Osteocyte (in vitro differentiated cells): ENCODE measurements around the gene CCDC181. TPM values are rescaled to one million over a fixed set of nuclear protein-coding genes. Genes with fewer than 3 reads are reported as not detected.

Experiments
- DNase-seq: peaks from one replicate; pipeline ENCODE4 v3.0.0; 2021; ENCODE audit warnings: mixed read lengths; ENCODE audit not compliant: unreplicated experiment; ENCODE audit errors: extremely low spot score
- H3K27ac Mint-ChIP-seq: one replicate; pipeline ENCODE4 v1.8.0; 2021; ENCODE audit warnings: mild to moderate bottlenecking, mixed read lengths; ENCODE audit not compliant: unreplicated experiment
- H3K27me3 Mint-ChIP-seq: one replicate; pipeline ENCODE4 v1.8.0; 2021; ENCODE audit warnings: mixed read lengths; ENCODE audit not compliant: unreplicated experiment
- H3K36me3 Mint-ChIP-seq: one replicate; pipeline ENCODE4 v1.8.0; 2021; ENCODE audit warnings: mixed read lengths; ENCODE audit not compliant: unreplicated experiment
- H3K4me1 Mint-ChIP-seq: one replicate; pipeline ENCODE4 v1.8.0; 2021; ENCODE audit warnings: mixed read lengths; ENCODE audit not compliant: unreplicated experiment
- H3K4me3 Mint-ChIP-seq: one replicate; pipeline ENCODE4 v1.8.0; 2021; ENCODE audit warnings: mild to moderate bottlenecking, moderate library complexity, mixed read lengths; ENCODE audit not compliant: unreplicated experiment
- H3K9me3 Mint-ChIP-seq: one replicate; pipeline ENCODE4 v1.8.0; 2021; ENCODE audit warnings: mixed read lengths; ENCODE audit not compliant: unreplicated experiment
- CTCF ChIP-seq: fragments of 200-600 bp; sonication (generic); IDR thresholded peaks from 2 replicates; pipeline ENCODE4 v1.5.0; 2021; ENCODE audit warnings: antibody characterized with exemption, mild to moderate bottlenecking, moderate library complexity
- total RNA-seq: library from RNA; stranded (reverse); gene quantifications from 2 replicates; pipeline ENCODE4 v1.2.1, GENCODE V29; 2021

CCDC181 gene
- total RNA-seq, 1 donor from 2014 or later, result 0.54 TPM

- Mint-ChIP-seq H3K4me3 (no peak overlapping the region), H3K27ac (no peak overlapping the region)
Observed at GRCh38 chr1:169460191-169460833, 33.0 kb upstream of the CCDC181 start.

GRCh38 chr1:169457443-169457842, 30.2 kb upstream of the CCDC181 start:
- no peaks in the 10 kb centered on the region for H3K36me3 Mint-ChIP-seq
- H3K27me3 Mint-ChIP-seq, result peaks cover 25% of the 10 kb centered on the region
- H3K4me3 Mint-ChIP-seq, result no peak overlapping the region
- no peak overlapping the region for H3K27ac Mint-ChIP-seq
- DNase-seq, result no peak
- no peak for TF ChIP-seq CTCF
- peaks cover 7% of the 10 kb centered on the region for H3K9me3 Mint-ChIP-seq
- peaks cover 2% of the 10 kb centered on the region for H3K4me1 Mint-ChIP-seq

More at GRCh38 chr1:169460191-169460833, 33.0 kb upstream of the CCDC181 start:
- no peaks in the 10 kb centered on the region for H3K36me3 Mint-ChIP-seq
- DNase-seq, result no peak
- no peak for TF ChIP-seq CTCF
- H3K9me3 Mint-ChIP-seq, result peaks cover 7% of the 10 kb centered on the region
- H3K4me1 Mint-ChIP-seq, result peaks cover 2% of the 10 kb centered on the region
- H3K27me3 Mint-ChIP-seq, result peaks cover 15% of the 10 kb centered on the region

- H3K27ac Mint-ChIP-seq, result no peak overlapping the region
- no peaks in the 10 kb centered on the region for H3K36me3 Mint-ChIP-seq
Observed at GRCh38 chr1:169456029-169456428, 28.8 kb upstream of the CCDC181 start.

DNA sequence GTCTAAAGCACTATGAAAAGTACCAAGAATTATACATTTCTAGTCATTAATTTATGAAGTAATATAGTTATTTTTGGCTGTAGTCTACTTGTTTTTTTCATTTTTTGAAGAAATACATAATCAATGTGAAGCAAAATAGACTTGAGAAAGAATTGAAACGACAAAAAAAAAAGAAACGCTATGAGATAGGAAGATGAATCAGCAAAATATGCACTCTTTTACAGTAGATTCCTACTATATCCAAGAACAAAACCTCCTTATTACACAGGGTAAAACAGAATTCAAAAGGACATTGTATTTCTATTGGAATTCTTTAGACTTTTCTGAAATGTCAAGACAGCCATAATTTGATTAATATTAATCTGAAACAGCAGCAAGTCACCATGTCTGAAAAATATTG, 25.6 kb upstream of the CCDC181 start:
- TF ChIP-seq CTCF, result no peak
- no peaks in the 10 kb centered on the region for H3K4me1 Mint-ChIP-seq
- no peak for DNase-seq
- no peak overlapping the region for H3K27ac Mint-ChIP-seq
- H3K27me3 Mint-ChIP-seq, result peaks cover 33% of the 10 kb centered on the region
- no peak overlapping the region for H3K4me3 Mint-ChIP-seq
- H3K9me3 Mint-ChIP-seq, result peaks cover 7% of the 10 kb centered on the region
- H3K36me3 Mint-ChIP-seq, result no peaks in the 10 kb centered on the region

More at GRCh38 chr1:169456029-169456428, 28.8 kb upstream of the CCDC181 start:
- Mint-ChIP-seq H3K27me3 (peaks cover 31% of the 10 kb centered on the region), H3K4me1 (peaks cover 2% of the 10 kb centered on the region), H3K9me3 (peaks cover 7% of the 10 kb centered on the region), H3K4me3 (no peak overlapping the region)
- TF ChIP-seq CTCF, result no peak
- no peak for DNase-seq

GRCh38 chr1:169451218-169451824, 24.0 kb upstream of the CCDC181 start:
- H3K4me1 Mint-ChIP-seq, result no peaks in the 10 kb centered on the region
- H3K36me3 Mint-ChIP-seq, result no peaks in the 10 kb centered on the region
- no peak for DNase-seq
- no peak overlapping the region for H3K4me3 Mint-ChIP-seq
- no peaks in the 10 kb centered on the region for H3K9me3 Mint-ChIP-seq
- peaks cover 39% of the 10 kb centered on the region for H3K27me3 Mint-ChIP-seq
- no peak for TF ChIP-seq CTCF
- H3K27ac Mint-ChIP-seq, result no peak overlapping the region
